GM12872 (cell line): ENCODE data around the gene SPHKAP.

Experiments used
- TF ChIP-seq, protein P1 (sequence below): IDR thresholded peaks from 3 replicates; pipeline ENCODE4 v1.5.1; 2011; ENCODE audit warnings: low read depth, mild to moderate bottlenecking, low read length, moderate library complexity; ENCODE audit not compliant: insufficient read depth

SPHKAP gene

DNA sequence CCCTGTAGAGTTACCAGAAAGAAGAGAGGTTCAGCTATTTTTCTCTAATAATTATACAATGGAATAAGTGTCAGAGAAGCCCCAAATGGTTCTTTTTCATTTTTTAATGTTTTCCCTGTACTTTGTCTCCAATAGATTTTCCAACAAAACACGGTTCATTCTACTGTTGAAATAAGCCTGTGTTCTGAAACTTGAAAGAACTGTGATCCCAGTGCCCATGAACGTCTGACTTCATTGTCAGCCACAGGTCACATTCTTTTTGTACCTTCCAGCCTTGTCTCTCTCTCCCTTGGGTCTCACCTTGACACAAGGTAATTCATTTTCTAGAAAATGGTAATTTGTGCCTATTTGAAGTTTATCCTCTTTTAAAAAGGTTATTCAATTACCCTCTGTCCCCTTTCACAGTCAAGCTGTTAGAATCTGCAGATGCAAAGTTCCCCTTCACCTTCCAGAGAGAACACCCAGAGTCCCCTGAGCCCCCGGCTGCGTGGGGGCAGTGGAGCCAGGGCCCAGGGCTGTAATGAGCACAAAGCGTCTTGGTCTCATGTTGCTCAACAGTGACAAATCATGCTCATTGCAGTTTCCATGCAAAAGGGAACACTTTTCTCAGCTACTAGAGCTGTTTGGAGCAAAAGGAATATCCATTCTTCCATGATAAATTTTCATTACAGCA, 115.2 kb downstream of the SPHKAP start:
- TF ChIP-seq, protein P1, sequence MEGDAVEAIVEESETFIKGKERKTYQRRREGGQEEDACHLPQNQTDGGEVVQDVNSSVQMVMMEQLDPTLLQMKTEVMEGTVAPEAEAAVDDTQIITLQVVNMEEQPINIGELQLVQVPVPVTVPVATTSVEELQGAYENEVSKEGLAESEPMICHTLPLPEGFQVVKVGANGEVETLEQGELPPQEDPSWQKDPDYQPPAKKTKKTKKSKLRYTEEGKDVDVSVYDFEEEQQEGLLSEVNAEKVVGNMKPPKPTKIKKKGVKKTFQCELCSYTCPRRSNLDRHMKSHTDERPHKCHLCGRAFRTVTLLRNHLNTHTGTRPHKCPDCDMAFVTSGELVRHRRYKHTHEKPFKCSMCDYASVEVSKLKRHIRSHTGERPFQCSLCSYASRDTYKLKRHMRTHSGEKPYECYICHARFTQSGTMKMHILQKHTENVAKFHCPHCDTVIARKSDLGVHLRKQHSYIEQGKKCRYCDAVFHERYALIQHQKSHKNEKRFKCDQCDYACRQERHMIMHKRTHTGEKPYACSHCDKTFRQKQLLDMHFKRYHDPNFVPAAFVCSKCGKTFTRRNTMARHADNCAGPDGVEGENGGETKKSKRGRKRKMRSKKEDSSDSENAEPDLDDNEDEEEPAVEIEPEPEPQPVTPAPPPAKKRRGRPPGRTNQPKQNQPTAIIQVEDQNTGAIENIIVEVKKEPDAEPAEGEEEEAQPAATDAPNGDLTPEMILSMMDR, result no peak

DNA sequence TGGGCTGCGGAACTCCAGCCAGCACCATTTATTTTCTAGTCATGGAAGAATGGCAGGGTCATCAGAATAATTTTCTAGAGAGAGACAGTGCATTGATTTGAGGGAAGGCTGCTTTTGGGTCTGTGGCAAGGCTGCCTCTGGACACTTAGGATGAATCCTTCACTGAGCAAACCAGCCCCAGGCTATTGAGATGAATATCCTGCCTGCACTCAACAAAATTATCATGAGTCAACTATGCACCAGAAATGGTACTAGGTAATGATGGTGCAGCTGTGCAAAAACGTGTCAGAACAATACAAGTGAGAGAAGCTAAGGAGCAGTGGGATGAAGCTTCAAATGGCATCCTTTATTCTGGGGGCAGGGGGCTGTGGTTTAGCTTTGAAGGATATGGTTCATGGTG, 115.8 kb downstream of the SPHKAP start:
- TF ChIP-seq, protein P1, result no peak

DNA sequence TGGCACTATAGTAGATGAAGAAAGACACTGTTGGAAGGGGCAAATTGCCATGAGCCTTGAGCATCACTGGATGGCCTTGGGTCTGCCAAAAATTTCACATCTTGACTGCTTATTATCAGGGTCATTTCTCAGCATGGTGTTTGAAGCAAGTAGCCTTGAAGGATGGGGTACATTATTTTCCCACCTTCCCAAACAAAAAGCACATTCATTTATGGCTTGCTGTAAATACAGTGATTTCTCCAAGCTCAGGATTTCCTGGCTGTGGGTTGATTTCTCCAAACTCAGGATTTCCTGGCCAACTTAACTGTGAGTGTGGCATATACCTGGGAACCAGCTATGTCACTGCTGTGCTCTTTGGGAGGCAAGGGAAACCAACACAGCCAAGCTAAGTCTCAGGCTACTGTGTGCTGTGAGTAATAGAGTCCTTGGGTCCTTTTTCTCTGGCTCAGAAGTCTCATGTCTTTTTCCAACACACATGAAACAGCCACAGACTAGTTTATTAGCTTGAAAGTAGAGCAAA, 116.6 kb downstream of the SPHKAP start:
- TF ChIP-seq, protein P1, result no peak

DNA sequence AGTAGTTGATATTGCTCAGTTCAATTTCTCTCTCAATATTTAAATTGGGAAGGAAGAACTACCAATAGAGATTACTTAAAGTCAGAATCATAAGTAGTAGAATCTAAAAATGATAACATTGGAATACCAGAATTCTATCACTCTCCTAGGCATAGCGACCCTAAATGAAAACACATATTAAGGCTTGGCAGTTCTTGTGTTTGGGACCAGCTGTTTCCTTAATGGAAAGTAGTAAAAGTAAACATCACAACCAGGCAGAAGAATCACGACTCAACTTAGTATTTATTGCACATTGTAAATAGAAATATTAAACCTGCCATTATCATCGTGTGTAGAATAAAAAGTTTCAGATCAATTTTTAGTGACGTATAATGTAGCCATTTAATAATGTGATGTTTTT, 117.5 kb downstream of the SPHKAP start:
- TF ChIP-seq, protein P1, result no peak

DNA sequence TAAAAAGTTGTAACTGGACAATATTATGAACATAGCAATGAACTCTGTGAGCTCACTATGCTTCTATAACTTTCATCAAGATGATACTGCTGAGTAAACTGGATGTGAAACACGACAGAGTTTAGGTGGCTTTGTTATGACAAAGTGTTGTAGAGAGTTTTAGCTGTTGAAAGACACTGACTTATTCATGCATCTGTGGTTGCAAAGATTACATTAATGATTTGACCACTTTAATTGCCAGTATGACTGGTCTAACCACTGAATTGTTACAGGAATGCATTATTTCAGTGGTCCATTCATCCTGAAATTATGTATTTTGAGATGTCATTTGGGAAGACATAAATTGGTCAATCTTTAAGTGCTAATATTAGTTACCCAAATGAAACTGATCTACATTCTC, 117.9 kb downstream of the SPHKAP start:
- TF ChIP-seq, protein P1, result no peak

DNA sequence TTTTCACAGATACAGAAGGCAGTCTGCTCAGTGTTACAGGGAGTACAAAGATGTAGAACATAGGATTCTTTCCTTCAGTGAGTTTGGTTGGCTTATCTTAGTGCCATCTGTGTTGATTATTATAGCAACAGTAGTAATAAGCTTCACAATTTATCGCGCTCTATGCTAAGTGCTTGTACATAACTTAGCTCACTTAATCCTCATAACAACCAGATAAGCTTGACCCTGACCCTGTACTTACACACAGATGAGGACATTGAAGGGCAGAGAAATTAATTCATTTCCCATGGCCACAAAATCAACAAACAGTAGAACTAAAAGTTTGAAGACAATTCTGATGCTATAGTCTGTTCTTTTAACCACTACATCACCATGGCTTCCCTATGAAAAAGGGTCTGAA, 121.8 kb downstream of the SPHKAP start:
- TF ChIP-seq, protein P1, result no peak

DNA sequence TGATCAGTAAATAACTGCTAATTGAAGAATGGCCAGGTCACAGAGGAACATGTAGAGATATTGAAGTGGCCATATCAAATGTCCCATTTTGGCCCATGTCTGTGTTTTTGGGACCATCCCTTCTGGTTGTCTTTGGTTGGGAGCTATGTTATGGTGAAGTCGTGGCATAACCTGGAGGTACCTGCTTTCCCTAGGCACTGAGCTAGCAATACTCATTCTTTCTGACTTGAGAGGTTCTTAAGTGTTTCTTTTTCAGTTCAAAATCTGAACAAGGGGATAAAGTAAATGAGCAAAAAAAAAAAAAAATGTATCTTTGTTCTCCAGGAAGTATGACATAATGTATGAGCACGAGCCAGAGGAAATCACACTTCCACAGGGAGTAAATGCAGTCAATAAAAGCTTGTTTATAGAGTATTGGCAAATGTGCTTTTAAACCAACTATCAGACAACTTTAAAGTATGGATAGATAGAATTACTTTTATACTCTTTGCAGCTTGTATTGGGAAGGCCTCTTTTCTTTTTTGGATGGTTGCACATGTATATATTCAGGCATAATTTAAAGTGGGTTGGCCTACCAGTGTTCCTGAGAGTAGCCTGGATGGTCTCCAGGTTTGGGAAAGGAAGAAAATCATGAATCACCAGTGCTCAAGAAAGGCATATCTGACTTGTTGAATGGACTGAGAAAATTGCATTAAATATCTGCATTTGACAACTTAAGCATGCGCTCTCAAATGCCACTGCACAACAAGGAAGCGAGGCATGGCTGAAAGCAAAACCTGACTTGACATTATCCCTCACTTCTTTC, 125.0 kb downstream of the SPHKAP start:
- TF ChIP-seq, protein P1, result no peak
